HG02852 (cell line): ENCODE measurements around the gene AZI2.

Source experiments
- ATAC-seq: cut with Tn5 transposase; IDR thresholded peaks from one replicate; pipeline ENCODE4 v1.9.1; 2021; ENCODE audit warnings: mild to moderate bottlenecking, moderate library complexity; ENCODE audit not compliant: unreplicated experiment

AZI2 gene, protein sequence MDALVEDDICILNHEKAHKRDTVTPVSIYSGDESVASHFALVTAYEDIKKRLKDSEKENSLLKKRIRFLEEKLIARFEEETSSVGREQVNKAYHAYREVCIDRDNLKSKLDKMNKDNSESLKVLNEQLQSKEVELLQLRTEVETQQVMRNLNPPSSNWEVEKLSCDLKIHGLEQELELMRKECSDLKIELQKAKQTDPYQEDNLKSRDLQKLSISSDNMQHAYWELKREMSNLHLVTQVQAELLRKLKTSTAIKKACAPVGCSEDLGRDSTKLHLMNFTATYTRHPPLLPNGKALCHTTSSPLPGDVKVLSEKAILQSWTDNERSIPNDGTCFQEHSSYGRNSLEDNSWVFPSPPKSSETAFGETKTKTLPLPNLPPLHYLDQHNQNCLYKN

GRCh38 chr3:28348629-28349468 is at the start of gene AZI2, which contains the start of gene ZCWPW2:
Gene AZI2, minus strand, starts transcription at chr3:28348824. Its CDS starts 8,207 bp downstream, at chr3:28340617.
Gene ZCWPW2, plus strand, starts transcription at chr3:28348721. Its CDS starts 64,348 bp downstream, at chr3:28413069.
- peak; percentile 89 for ATAC-seq

DNA sequence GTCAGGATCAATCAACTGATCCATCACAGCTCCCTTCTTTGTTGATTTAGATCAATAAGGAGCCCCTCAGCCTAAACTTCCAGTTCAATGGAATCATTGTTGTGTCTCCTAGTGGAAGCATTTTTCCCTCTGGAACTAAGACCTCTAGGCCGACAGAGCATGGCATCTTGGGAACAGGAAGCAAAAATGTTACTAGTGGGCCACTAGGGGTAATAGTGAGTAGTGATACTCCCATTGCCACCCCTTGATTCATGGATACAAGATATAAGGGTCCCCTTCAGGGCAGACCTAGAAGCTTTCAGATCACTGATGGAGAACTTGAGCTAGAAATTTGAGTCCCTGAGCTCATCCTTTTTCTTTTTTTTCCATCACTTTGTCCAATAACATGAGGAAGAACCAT is 40.4 kb upstream of the AZI2 start:
- ATAC-seq, result no peak

GRCh38 chr3:28386049-28386448 is 37.4 kb upstream of the AZI2 start:
- ATAC-seq, result no peak

DNA sequence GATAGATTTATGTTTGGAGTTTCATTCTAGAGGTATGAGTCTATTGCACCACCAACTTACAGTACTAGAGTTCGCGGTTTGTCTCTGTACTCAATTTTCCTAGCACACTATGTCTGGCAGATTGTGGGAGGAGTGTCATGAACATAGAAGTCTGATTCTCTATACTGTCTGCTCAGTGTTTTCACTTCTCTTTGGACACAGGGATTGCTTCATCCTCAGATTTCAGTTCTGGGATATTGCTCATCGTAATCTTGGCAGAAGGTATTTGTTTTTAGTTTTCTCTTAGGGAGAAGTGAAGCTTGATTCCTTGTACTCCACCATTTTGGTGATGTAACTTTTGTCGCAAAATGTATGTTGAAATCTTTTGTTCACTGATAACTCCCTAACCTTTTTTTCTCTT is 27.8 kb upstream of the AZI2 start:
- ATAC-seq, result no peak

DNA sequence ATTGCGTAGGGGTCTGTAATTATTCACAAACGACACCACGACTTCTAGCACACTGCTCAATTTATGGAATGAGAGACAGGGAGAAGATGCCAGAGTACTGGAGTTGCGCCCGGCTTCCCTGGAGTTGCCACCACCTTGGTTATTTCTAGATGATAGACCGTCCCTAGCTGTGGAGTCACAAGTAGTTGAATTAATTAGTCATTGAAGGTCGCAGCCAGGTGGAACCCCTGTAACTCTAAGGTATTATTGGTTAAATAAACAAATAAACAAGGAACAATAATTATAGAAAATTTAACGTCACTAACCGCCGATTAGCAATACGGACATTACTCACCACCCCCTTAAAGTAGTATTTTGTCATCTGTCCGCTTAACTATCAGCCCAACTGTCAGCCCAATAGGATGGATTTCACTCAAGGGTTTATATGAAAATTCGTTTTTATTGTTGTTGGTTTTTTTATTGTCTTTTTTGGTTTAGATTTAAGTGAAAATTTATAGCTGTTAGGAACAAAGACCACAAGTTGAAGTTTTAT is 911 bp upstream of the AZI2 start:
- no peak for ATAC-seq

GRCh38 chr3:28348265-28348628 is 377 bp downstream of the AZI2 start:
- ATAC-seq, result no peak

GRCh38 chr3:28347374-28348264 is 1.0 kb downstream of the AZI2 start:
- ATAC-seq, result no peak

DNA sequence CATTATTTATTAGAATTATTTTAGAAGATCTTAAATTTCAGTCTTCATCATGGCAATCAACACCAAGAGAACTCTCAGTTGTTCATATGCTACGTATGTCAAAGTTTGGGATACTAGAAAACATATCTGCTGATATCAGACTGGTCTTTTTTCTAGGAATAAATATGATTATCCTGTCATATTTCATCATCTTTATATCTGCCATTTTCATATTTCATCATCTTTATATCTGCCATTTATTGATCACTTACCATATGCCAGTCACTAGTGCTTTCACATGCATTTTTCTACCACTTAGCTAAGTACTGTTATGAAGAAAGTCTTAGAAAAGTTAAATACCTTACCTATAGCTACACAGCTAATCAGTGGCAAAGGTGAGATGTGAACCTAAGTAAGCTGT is 2.9 kb downstream of the AZI2 start:
- no peak for ATAC-seq

- ATAC-seq, result no peak
These were observed 5.5 kb downstream of the AZI2 start for GRCh38 chr3:28343144-28343543.

DNA sequence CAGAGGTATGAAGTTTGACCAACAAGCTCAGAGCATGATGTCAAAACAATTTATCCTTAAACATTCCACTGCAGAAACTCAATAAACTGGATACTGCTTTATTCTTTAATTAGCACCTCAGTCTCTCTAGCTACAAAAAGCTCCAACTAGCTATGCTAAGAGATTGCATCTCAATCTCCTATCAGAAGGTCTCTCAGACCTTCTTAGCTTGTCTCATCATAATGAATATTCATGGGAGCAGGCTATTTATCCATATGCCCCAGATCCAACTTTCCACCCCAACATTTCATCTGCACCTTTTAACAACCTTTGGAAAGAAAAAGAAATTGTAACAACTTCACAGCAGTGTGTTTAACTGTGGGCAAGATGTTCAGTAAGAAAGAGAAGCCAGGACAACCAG is 11.4 kb downstream of the AZI2 start:
- ATAC-seq, result no peak

GRCh38 chr3:28335246-28335645 is 13.4 kb downstream of the AZI2 start:
- ATAC-seq, result no peak

DNA sequence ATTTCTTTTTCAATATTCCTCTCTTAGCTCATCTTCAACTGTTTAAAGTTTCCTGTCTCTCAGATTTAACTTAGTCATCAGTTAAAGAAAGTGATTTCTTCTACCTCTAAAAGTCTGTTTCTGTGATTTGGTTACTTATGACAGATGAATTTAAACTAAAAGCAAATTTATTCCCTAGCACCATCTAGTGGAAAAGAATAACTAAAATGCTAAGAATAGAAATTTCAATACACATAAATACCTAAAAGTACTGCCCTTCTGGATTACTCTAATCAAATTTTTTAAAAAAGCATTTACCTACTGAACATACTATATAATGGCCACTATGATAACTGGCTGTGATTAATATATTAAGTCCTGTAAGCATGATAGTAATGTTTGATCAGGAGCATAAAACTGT is 14.1 kb downstream of the AZI2 start:
- ATAC-seq, result no peak

GRCh38 chr3:28328188-28329151 is 20.2 kb downstream of the AZI2 start:
- no peak for ATAC-seq

GRCh38 chr3:28326458-28326926 is 22.1 kb downstream of the AZI2 start:
- ATAC-seq, result peak; percentile 77

DNA sequence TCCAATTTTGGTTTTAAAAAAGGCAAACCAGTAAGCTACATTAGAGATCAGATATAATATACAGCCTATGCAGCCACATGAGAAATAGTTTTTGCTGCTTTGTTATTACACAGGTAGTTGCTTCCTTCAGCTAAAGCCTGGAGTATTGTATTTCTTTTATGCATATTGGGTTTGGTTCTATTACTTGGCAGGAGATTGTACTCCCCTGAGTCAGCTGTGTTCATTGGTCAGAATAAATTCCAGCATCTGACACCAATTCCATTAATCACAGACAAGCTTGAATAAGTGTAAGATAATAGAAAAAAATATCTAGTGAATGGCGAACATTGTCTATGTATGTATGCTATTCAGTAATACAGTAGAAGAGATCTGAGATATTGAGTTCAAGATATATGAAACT is 26.2 kb downstream of the AZI2 start:
- no peak for ATAC-seq

DNA sequence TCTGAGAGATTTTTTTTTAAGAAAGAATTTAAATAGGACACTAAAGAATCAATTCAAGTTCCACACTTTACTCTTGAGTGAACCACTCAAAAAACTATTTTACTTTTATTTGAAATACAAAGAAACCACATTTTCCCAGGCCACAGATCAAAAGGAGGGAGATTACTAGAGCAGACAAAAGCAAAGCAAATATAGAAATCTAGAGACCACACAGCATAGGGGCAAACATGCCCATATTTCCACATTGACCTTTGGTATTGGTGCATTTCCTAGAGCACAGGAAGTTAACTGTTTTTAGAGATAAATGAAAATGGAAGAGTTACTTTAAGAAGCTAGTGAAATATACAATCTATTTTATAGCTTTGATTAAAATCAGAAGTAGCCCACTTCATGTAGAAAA is 27.6 kb downstream of the AZI2 start:
- no peak for ATAC-seq

GRCh38 chr3:28317438-28318022 is 31.1 kb downstream of the AZI2 start:
- ATAC-seq, result peak; percentile 97

DNA sequence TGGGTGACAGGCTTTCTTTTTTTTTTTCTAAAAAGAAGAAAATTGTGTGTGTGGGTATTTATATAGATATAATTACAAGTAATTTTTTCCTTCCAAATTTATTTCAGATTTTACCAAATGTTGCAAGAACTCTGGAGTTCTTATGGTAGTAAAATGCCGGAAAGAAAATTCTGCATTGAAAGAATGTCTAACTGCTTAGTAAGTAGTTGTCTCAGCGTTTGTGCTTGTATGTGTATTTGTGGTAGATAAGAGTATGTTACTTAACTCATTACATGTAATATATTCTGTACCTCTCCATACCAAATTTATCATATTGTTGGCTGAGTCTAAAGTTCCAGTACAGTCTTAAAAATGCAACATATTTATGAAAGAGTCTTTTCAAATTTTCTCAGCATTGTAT is 32.4 kb downstream of the AZI2 start:
- no peak for ATAC-seq

GRCh38 chr3:28315711-28316110 is 32.9 kb downstream of the AZI2 start:
- no peak for ATAC-seq
